IMR-90 (cell line): ENCODE measurements around the gene CLCN4. TPM values are rescaled to one million over a fixed set of nuclear protein-coding genes. Genes with fewer than 3 reads are reported as not detected.

Experiments used
- ATAC-seq: fragments of 200-7000 bp; cut with Tn5 transposase; 2 replicates; pipeline ENCODE4 v1.9.1; 2020; ENCODE audit warnings: low read depth, mild to moderate bottlenecking, moderate library complexity
- BruUV-seq: library from RNA; stranded (reverse); fragments of 400-500 nt; replicated peaks from 2 replicates; lab custom pipeline; 2021; lab: Mats Ljungman, UMichigan
- CTCF ChIA-PET: fragments of 300-600 bp; formaldehyde crosslinking; extraction: SDS; loops from one replicate; lab custom pipeline; 2021; ENCODE audit warnings: antibody characterized with exemption; lab: Yijun Ruan, JAX
- POLR2A ChIA-PET: fragments of 300-600 bp; sonication (Branson Sonifier 250); formaldehyde crosslinking; loops from one replicate; lab custom pipeline; 2022; ENCODE audit warnings: antibody characterized with exemption; ENCODE audit not compliant: unreplicated experiment; lab: Charles Lee
- DNase-seq: peaks from one replicate; pipeline ENCODE4 v3.0.0; 2013
- H2AFZ ChIP-seq: replicated peaks from 2 replicates; pipeline ENCODE3; 2013; ENCODE audit warnings: low read length, mild to moderate bottlenecking; ENCODE audit not compliant: poor library complexity
- H2AK5ac ChIP-seq: 2 replicates; pipeline ENCODE4 v1.6.1; 2013; ENCODE audit warnings: low read depth, low read length, inconsistent platforms
- H2AK9ac ChIP-seq: replicated peaks from 2 replicates; pipeline ENCODE3; 2013; ENCODE audit warnings: mild to moderate bottlenecking, low read depth, low read length, moderate library complexity; ENCODE audit not compliant: poor library complexity
- H2BK120ac ChIP-seq: 2 replicates; pipeline ENCODE4 v1.6.1; 2013; ENCODE audit warnings: low read depth, low read length, inconsistent platforms
- H2BK15ac ChIP-seq: 3 replicates; pipeline ENCODE4 v1.6.1; 2013; ENCODE audit warnings: low read depth, low read length, inconsistent platforms
- H2BK20ac ChIP-seq: 2 replicates; pipeline ENCODE4 v1.6.1; 2013; ENCODE audit warnings: low read depth, mild to moderate bottlenecking, inconsistent platforms, low read length, moderate library complexity
- H2BK5ac ChIP-seq: 2 replicates; pipeline ENCODE4 v1.6.1; 2013; ENCODE audit warnings: mild to moderate bottlenecking, low read depth, low read length, inconsistent platforms; ENCODE audit not compliant: poor library complexity, severe bottlenecking
- H3K14ac ChIP-seq: replicated peaks from 2 replicates; pipeline ENCODE4 v1.6.1; 2013; ENCODE audit warnings: low read depth, low read length, inconsistent platforms
- H3K18ac ChIP-seq: 2 replicates; pipeline ENCODE4 v1.6.1; 2013; ENCODE audit warnings: low read depth, low read length, control low read depth
- H3K23ac ChIP-seq: 2 replicates; pipeline ENCODE4 v1.6.1; 2013; ENCODE audit warnings: low read depth, low read length, inconsistent platforms
- H3K27ac ChIP-seq: 2 replicates; pipeline ENCODE4 v1.5.1; 2013; ENCODE audit warnings: mild to moderate bottlenecking, control low read depth, low read length; ENCODE audit not compliant: insufficient read depth
- H3K27me3 ChIP-seq: 2 replicates; pipeline ENCODE4 v1.6.1; 2013; ENCODE audit warnings: low read length; ENCODE audit not compliant: control insufficient read depth, insufficient read depth
- H3K36me3 ChIP-seq: 2 replicates; pipeline ENCODE4 v1.6.1; 2013; ENCODE audit warnings: low read length, mixed read lengths; ENCODE audit not compliant: control insufficient read depth, insufficient read depth
- H3K4ac ChIP-seq: 2 replicates; pipeline ENCODE4 v1.6.1; 2013; ENCODE audit warnings: low read depth, low read length, inconsistent platforms
- H3K4me1 ChIP-seq: 2 replicates; pipeline ENCODE4 v1.6.1; 2013; ENCODE audit warnings: low read length, mixed read lengths; ENCODE audit not compliant: control insufficient read depth, insufficient read depth
- H3K4me2 ChIP-seq: 2 replicates; pipeline ENCODE4 v1.6.1; 2013; ENCODE audit warnings: low read depth, mild to moderate bottlenecking, control low read depth, low read length, moderate library complexity
- H3K4me3 ChIP-seq: 2 replicates; pipeline ENCODE4 v1.5.1; 2013; ENCODE audit warnings: low read depth, mild to moderate bottlenecking, control low read depth, low read length, moderate library complexity; ENCODE audit not compliant: insufficient read depth
- H3K56ac ChIP-seq: 2 replicates; pipeline ENCODE4 v1.6.1; 2013; ENCODE audit warnings: low read length, inconsistent platforms; ENCODE audit not compliant: insufficient read depth; ENCODE audit errors: extremely low read depth
- H3K79me1 ChIP-seq, 2 experiments: 2 replicates each; pipeline ENCODE4 v1.6.1; 2013; ENCODE audit warnings: low read length in 2 of 2, inconsistent platforms in 1 of 2, low read depth in 1 of 2
- H3K9ac ChIP-seq: 2 replicates; pipeline ENCODE4 v1.6.1; 2013; ENCODE audit warnings: low read depth, low read length, control low read depth
- H3K9me1 ChIP-seq: 2 replicates; pipeline ENCODE4 v1.6.1; 2013; ENCODE audit warnings: low read length, inconsistent platforms; ENCODE audit not compliant: insufficient read depth
- H3K9me3 ChIP-seq: 2 replicates; pipeline ENCODE4 v1.6.1; 2013; ENCODE audit warnings: low read length; ENCODE audit not compliant: control insufficient read depth, insufficient read depth
- H4K20me1 ChIP-seq: 2 replicates; pipeline ENCODE4 v1.6.1; 2013; ENCODE audit warnings: low read length, inconsistent platforms; ENCODE audit not compliant: insufficient read depth
- H4K5ac ChIP-seq: 2 replicates; pipeline ENCODE4 v1.6.1; 2013; ENCODE audit warnings: mild to moderate bottlenecking, low read depth, low read length, control low read depth
- H4K8ac ChIP-seq, 2 experiments: 2 replicates each; pipeline ENCODE4 v1.6.1; 2013; ENCODE audit warnings: low read depth in 2 of 2, low read length in 2 of 2, control low read depth in 1 of 2, inconsistent platforms in 1 of 2
- H4K91ac ChIP-seq: 2 replicates; pipeline ENCODE4 v1.6.1; 2013; ENCODE audit warnings: low read depth, low read length, inconsistent platforms; ENCODE audit not compliant: insufficient read depth
- CEBPB ChIP-seq: IDR thresholded peaks from 2 replicates; pipeline ENCODE4 v1.6.1; 2012; ENCODE audit warnings: low read depth, low read length, improper control_type of control experiment
- CHD1 ChIP-seq: IDR thresholded peaks from 2 replicates; pipeline ENCODE4 v1.6.1; 2012; ENCODE audit warnings: low read depth, low read length, improper control_type of control experiment
- FOS ChIP-seq: fragments of 150-350 bp; IDR thresholded peaks from 2 replicates; pipeline ENCODE4 v1.6.1; 2016; ENCODE audit warnings: low read depth, low read length
- MAFK ChIP-seq: IDR thresholded peaks from 2 replicates; pipeline ENCODE4 v1.6.1; 2012; ENCODE audit warnings: low read depth, low read length, improper control_type of control experiment
- MAZ ChIP-seq: IDR thresholded peaks from 2 replicates; pipeline ENCODE4 v1.6.1; 2012; ENCODE audit warnings: low read depth, mild to moderate bottlenecking, low read length, improper control_type of control experiment, moderate library complexity, borderline replicate concordance
- MXI1 ChIP-seq: IDR thresholded peaks from 2 replicates; pipeline ENCODE4 v1.6.1; 2012; ENCODE audit warnings: low read depth, mild to moderate bottlenecking, low read length, moderate library complexity, borderline replicate concordance
- NFE2L2 ChIP-seq: fragments of 150-350 bp; IDR thresholded peaks from 2 replicates; pipeline ENCODE4 v1.6.1; 2016; ENCODE audit warnings: low read depth, mild to moderate bottlenecking, low read length
- RFX5 ChIP-seq: IDR thresholded peaks from 2 replicates; pipeline ENCODE4 v1.8.0; 2012; ENCODE audit warnings: low read depth, mild to moderate bottlenecking, low read length, moderate library complexity
- WGBS, 2 experiments: methylation state at CpG; one replicate each; pipeline versions ENCODE4 v1.1.5 to v1.1.7; 2013; ENCODE audit warnings: missing lambda C conversion rate in 2 of 2; ENCODE audit not compliant: insufficient read length in 1 of 2; ENCODE audit errors: extremely low coverage in 2 of 2; 5-methylcytosine and 5-hydroxymethylcytosine counted together
- dilution Hi-C: fragments of 300-500 bp; cut with HindIII; formaldehyde crosslinking; loops from one replicate; pipeline ENCODE4 v1.14.3; 2018; ENCODE audit warnings: low sequenced_read_pairs; ENCODE audit not compliant: unreplicated experiment
- in situ Hi-C: fragments of 300-500 bp; cut with MboI; formaldehyde crosslinking; loops from 3 replicates; pipeline ENCODE4 v1.14.3; 2019; ENCODE audit warnings: low sequenced_read_pairs, inconsistent platforms, mixed read lengths
- intact Hi-C: fragments of 100-400 bp; cut with micrococcal nuclease; formaldehyde crosslinking; loops from 2 replicates; pipeline ENCODE4 v1.10.0; 2022
- polyA plus RNA-seq, 3 experiments: library from polyadenylated mRNA; depleted of rRNA; stranded (reverse); fragments of >200 nt; gene quantifications; 2 replicates each; pipeline ENCODE4 v1.2.3, GENCODE V29; 2012; ENCODE audit warnings: low replicate concordance in 1 of 3
- total RNA-seq: library from RNA; depleted of rRNA; stranded (reverse); fragments of >200 nt; gene quantifications from 2 replicates; pipeline ENCODE4 v1.2.3, GENCODE V29; 2012
- TF ChIP-seq, protein P1 (sequence below): fragments of 150-350 bp; IDR thresholded peaks from 2 replicates; pipeline ENCODE4 v1.6.1; 2016; ENCODE audit warnings: low read depth, mild to moderate bottlenecking, low read length, moderate library complexity, borderline replicate concordance
- TF ChIP-seq, protein P2 (sequence below): conservative IDR thresholded peaks from 2 replicates; pipeline ENCODE4 v1.5.1; 2012; ENCODE audit warnings: mild to moderate bottlenecking, low read depth, low read length, improper control_type of control experiment
- TF ChIP-seq, protein P3 (sequence below): fragments of 150-350 bp; IDR thresholded peaks from 2 replicates; pipeline ENCODE4 v1.6.1; 2017; ENCODE audit warnings: mild to moderate bottlenecking, antibody characterized with exemption, low read length, low read depth

The CLCN4 gene
- total and polyA plus RNA-seq, 2 of the 4 experiments (the other 2 are of a cell fraction): 2.2 to 4.5 TPM

DNA sequence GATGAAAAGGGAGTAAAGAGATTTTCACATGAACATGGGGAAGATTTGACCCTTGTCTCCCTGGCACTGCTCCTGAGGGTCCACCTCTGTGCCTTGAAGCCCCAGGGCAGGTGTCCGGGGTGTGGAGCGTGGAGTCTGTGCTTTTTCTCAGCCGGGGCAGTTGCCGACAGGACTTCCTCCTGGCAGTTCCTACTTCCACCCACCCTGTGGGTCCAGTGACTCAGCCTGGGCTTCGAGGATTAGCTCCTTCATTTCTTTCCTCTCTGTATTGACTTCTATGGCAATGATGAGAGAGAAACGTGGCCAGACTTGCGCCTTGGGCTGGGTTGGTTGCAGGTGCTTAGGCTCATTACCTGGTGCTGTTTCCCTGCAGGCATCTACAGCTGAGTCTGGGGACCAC lies 35.9 kb upstream of the CLCN4 start:
- H2BK15ac ChIP-seq: no peak overlapping the region
- POLR2A ChIA-PET: no interaction called here
- intact Hi-C loops: no loop called here
- no peak overlapping the region for H3K9ac ChIP-seq
- TF ChIP-seq, protein P1, sequence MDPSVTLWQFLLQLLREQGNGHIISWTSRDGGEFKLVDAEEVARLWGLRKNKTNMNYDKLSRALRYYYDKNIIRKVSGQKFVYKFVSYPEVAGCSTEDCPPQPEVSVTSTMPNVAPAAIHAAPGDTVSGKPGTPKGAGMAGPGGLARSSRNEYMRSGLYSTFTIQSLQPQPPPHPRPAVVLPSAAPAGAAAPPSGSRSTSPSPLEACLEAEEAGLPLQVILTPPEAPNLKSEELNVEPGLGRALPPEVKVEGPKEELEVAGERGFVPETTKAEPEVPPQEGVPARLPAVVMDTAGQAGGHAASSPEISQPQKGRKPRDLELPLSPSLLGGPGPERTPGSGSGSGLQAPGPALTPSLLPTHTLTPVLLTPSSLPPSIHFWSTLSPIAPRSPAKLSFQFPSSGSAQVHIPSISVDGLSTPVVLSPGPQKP: no peak
- no peak for TF ChIP-seq MAFK
- TF ChIP-seq CHD1: no peak
- TF ChIP-seq NFE2L2: no peak
- TF ChIP-seq, protein P2, sequence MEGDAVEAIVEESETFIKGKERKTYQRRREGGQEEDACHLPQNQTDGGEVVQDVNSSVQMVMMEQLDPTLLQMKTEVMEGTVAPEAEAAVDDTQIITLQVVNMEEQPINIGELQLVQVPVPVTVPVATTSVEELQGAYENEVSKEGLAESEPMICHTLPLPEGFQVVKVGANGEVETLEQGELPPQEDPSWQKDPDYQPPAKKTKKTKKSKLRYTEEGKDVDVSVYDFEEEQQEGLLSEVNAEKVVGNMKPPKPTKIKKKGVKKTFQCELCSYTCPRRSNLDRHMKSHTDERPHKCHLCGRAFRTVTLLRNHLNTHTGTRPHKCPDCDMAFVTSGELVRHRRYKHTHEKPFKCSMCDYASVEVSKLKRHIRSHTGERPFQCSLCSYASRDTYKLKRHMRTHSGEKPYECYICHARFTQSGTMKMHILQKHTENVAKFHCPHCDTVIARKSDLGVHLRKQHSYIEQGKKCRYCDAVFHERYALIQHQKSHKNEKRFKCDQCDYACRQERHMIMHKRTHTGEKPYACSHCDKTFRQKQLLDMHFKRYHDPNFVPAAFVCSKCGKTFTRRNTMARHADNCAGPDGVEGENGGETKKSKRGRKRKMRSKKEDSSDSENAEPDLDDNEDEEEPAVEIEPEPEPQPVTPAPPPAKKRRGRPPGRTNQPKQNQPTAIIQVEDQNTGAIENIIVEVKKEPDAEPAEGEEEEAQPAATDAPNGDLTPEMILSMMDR: no peak
- TF ChIP-seq MXI1: no peak
- no peak for TF ChIP-seq CEBPB
- no peak for TF ChIP-seq FOS
- TF ChIP-seq, protein P3, sequence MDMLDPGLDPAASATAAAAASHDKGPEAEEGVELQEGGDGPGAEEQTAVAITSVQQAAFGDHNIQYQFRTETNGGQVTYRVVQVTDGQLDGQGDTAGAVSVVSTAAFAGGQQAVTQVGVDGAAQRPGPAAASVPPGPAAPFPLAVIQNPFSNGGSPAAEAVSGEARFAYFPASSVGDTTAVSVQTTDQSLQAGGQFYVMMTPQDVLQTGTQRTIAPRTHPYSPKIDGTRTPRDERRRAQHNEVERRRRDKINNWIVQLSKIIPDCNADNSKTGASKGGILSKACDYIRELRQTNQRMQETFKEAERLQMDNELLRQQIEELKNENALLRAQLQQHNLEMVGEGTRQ: no peak
- no peak for TF ChIP-seq RFX5
- TF ChIP-seq MAZ: no peak
- no TSS peak for BruUV-seq
- H3K23ac ChIP-seq: no peak overlapping the region
- H2BK120ac ChIP-seq: no peak overlapping the region
- ATAC-seq: no peak
- H3K27me3 ChIP-seq: no peaks in the 10 kb centered on the region
- H2AFZ ChIP-seq: no peak overlapping the region
- no peak overlapping the region for H3K4ac ChIP-seq
- no peak overlapping the region for H3K14ac ChIP-seq
- dilution Hi-C loops: no loop called here
- H2AK9ac ChIP-seq: no peak overlapping the region
- H4K20me1 ChIP-seq: no peaks in the 10 kb centered on the region; the same call in 1 of the 2 replicates
- in situ Hi-C loops: loop anchor here (25.0 kb wide), 2 partner anchors 234 to 1309 kb away; partner anchors contain the start of gene FAM9A
- no peak overlapping the region for H3K4me2 ChIP-seq
- H3K79me1 ChIP-seq: peaks cover 0 to 20% of the 10 kb centered on the region in 2 experiments; a peak in 1 of 4 replicates
- no peak overlapping the region for H4K8ac ChIP-seq
- no peak overlapping the region for H2BK5ac ChIP-seq
- H3K4me3 ChIP-seq: no peak overlapping the region
- no peak for DNase-seq
- WGBS, 2 experiments: 73% methylated on average over 5 of the region's 7 CpGs; no CpG with 5 or more reads in 1 of the 2 experiments
- H4K5ac ChIP-seq: no peak overlapping the region
- H3K9me1 ChIP-seq: no peaks in the 10 kb centered on the region
- H3K56ac ChIP-seq: no peak overlapping the region
- H3K18ac ChIP-seq: no peak overlapping the region
- no peaks in the 10 kb centered on the region for H3K4me1 ChIP-seq
- H3K36me3 ChIP-seq: peaks cover 22% of the 10 kb centered on the region; the same call in 1 of the 2 replicates
- no peak overlapping the region for H2AK5ac ChIP-seq
- no peak overlapping the region for H4K91ac ChIP-seq
- H3K27ac ChIP-seq: no peak overlapping the region
- CTCF ChIA-PET: interaction anchor here (1.1 to 2.3 kb wide), 2 partner anchors 13 to 24 kb away, joined by 3 to 5 read pairs; no protein-coding TSS in a partner anchor
- H2BK20ac ChIP-seq: no peak overlapping the region
- H3K9me3 ChIP-seq: no peaks in the 10 kb centered on the region; the same call in 1 of the 2 replicates
